SJSA1 (cell line): ENCODE data around the gene DTYMK. TPM values are rescaled to one million over a fixed set of nuclear protein-coding genes. Genes with fewer than 3 reads are reported as not detected.
A peak's percentile ranks its signal among the peaks of the same experiment; 100 is the strongest.

Source experiments
- DNase-seq, 2 experiments: peaks; one replicate each; pipeline ENCODE4 v3.0.0-alpha.2; 2015 to 2020; ENCODE audit warnings: low spot score in 2 of 2, low read depth in 1 of 2
- H3K27ac ChIP-seq: fragments of 250-450 bp; sonication (Bioruptor Pico); 2 replicates; pipeline ENCODE4 v1.5.1; 2020; ENCODE audit warnings: mild to moderate bottlenecking, moderate library complexity
- H3K27me3 ChIP-seq: fragments of 250-450 bp; sonication (Bioruptor Pico); replicated peaks from 2 replicates; pipeline ENCODE4 v1.5.1; 2020; ENCODE audit warnings: mild to moderate bottlenecking, moderate library complexity
- H3K36me3 ChIP-seq: fragments of 250-450 bp; sonication (Bioruptor Pico); 2 replicates; pipeline ENCODE4 v1.5.1; 2020; ENCODE audit warnings: mild to moderate bottlenecking
- H3K4me1 ChIP-seq: fragments of 250-450 bp; sonication (Bioruptor Pico); replicated peaks from 2 replicates; pipeline ENCODE4 v1.6.1; 2021; ENCODE audit warnings: mild to moderate bottlenecking
- H3K4me3 ChIP-seq: fragments of 250-450 bp; sonication (Bioruptor Pico); 2 replicates; pipeline ENCODE4 v1.5.1; 2020; ENCODE audit warnings: mild to moderate bottlenecking
- H3K9me3 ChIP-seq: fragments of 250-450 bp; sonication (Bioruptor Pico); replicated peaks from 2 replicates; pipeline ENCODE4 v1.5.1; 2020; ENCODE audit warnings: mild to moderate bottlenecking
- total RNA-seq: library from RNA; depleted of rRNA; stranded (reverse); fragments of >200 nt; shearing (Covaris generic); gene quantifications from 2 replicates; pipeline ENCODE4 v1.2.3, GENCODE V29; 2014

Gene DTYMK
- total RNA-seq, 1 experiment from 2014 or later, result 115 TPM

DNA sequence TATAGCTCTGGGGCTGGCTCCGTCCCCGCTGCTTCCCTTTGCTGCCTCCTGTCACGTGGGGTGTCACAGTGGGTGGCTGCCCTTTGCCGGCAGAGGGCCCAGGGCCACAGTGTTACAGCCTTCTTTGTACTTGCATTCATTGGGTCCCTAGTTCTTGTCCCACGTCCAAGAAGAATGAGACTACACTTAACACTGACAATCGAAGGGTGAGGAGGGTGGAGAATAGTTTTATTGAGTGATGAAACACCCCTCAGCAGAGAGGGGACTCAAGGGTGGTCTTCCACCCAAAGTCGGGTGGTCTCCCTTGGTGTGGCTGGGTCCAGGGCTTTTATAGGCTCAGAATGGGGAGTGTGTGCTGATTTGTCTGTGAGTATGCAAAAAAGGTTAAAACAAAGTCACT lies 47.2 kb downstream of the DTYMK start:
- H3K4me3 ChIP-seq, result no peak overlapping the region
- peaks cover 23% of the 10 kb centered on the region for H3K4me1 ChIP-seq
- H3K27me3 ChIP-seq, result no peaks in the 10 kb centered on the region
- peaks cover 48% of the 10 kb centered on the region for H3K36me3 ChIP-seq
- H3K9me3 ChIP-seq, result 0 out of 2 replicates have a peak, but pooled peaks cover 3% of the 10 kb centered on the region
- DNase-seq, result no peak
- no peak overlapping the region for H3K27ac ChIP-seq

DNA sequence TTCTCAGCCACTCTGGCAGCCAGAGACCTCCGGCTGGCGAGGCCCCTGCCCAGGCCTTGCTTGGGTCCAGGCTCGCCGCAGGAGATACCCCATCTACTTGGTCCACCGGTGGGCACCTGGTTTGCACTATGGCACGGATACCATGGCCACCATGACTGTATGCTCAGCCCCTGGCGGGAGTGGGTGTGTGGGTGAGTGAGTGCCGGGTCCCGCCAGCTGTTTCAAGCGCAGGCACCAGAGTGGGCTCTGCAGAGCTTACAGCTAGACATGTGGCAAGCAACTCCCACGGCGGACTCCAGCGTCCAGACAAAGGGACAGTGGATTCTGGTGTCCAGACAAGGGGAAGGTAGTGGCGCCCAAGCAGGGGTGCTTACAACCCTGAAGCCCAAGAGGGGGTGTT lies 47.7 kb downstream of the DTYMK start:
- Histone ChIP-seq H3K36me3 (peaks cover 46% of the 10 kb centered on the region), H3K4me1 (peaks cover 23% of the 10 kb centered on the region), H3K9me3 (0 out of 2 replicates have a peak, but pooled peaks cover 3% of the 10 kb centered on the region), H3K27ac (no peak overlapping the region), H3K4me3 (no peak overlapping the region; the same call in 1 of the 2 replicates), H3K27me3 (no peaks in the 10 kb centered on the region)
- DNase-seq, result no peak

DNA sequence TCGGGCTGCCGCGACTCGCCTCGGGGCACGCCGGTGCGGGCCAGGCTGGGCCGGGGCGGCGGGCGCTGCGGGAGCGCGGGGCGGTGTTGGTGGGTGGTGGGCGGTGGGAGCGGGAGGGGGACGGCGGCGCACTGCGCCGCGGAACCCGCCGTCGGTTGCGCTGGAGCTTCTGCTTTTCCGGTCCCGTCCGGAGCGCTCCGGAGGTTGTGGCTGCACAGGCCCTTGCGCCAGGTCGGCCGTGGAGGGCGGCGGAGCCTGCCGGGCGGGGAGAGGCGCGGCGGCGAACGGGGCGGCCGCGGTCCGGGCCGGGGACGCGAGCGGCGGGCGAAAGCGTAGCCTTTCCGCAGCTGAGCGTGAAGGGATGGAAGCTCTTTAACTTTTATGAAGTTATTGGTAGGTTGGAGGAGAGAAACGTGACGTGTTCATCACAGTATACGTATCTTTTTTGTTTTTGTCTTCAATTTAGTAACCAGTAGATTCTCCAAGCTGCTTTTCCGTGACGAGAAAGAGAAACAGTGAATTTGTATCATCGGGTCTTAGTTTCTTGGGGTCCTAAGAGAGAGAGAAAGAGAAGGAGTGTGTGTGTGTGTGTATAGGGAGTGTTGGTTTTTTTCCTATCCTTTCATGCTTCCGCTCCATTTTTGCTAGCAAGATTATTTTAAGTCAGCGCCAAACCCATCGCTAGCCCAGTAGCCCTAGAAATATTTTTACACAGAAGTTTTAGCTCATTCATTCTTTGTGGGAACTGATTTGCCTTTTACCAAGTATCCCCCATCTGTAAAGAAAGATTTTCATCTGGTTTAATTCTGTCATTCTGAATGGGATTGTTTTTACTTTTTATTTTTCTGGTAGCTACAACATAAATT lies 48.6 kb downstream of the DTYMK start:
- peaks cover 51% of the 10 kb centered on the region for H3K36me3 ChIP-seq
- H3K27me3 ChIP-seq, result no peaks in the 10 kb centered on the region
- peak overlapping the region; percentile 99 for H3K4me3 ChIP-seq
- peak in 1 of 2 experiments; percentile 16 for DNase-seq
- H3K27ac ChIP-seq, result no peak overlapping the region
- peaks cover 23% of the 10 kb centered on the region for H3K4me1 ChIP-seq
- H3K9me3 ChIP-seq, result 0 out of 2 replicates have a peak, but pooled peaks cover 3% of the 10 kb centered on the region

DNA sequence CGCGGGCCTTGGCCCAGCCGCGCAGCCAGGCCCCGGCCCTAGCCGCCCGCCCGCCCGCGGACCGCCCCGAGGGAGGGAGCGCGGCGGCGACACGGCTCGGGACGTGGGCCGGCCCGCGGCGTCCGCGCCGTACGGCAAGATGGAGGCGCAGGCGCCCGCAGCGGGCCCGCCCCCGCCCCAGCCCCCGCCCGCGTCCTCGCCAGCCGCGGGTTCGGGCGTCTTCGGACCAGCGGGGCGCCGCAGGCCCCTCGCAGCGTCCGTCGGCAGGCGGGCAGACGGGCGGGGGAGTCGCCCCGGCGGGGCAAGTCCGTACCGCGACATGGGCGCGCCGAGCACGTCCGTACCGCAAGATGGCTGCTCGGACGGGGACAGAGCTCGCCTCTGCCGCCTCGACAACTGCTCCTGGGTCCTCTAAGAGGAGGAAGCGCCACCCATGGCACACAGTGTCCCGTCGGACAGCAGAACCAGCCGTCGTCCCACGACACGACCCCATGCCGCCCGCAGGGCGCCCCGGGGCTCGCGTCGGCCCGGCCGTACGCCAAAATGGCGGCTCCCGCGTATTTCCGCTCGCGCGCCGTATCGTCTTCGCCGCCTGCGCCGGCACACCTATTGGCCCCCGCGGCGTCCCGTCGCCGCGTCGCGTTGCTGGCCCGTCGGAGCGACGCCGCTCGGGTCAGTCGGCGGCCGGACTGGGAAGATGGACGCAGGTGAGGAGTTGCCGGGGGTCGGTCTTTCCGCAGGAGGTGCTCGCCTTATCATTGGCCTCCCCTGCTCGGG lies 49.4 kb downstream of the DTYMK start, which contains the start of the genes ATG4B and THAP4:
TSS of gene ATG4B (plus strand) at position 676 of the 777 bp plus-strand sequence. CDS start at position 698, 22 bp downstream.
TSS of gene THAP4 (minus strand) at position 141 of the 777 bp plus-strand sequence. CDS start 141 bp downstream, outside the sequence.
- peaks cover 23% of the 10 kb centered on the region for H3K4me1 ChIP-seq
- no peaks in the 10 kb centered on the region for H3K27me3 ChIP-seq
- peak within 1 kb of the TSS; percentile 99 for H3K27ac ChIP-seq
- peak; percentile 83 to 96 for DNase-seq
- 0 out of 2 replicates have a peak, but pooled peaks cover 3% of the 10 kb centered on the region for H3K9me3 ChIP-seq
- H3K36me3 ChIP-seq, result peaks cover 60% of the 10 kb centered on the region
- peak within 1 kb of the TSS; percentile 99 for H3K4me3 ChIP-seq

DNA sequence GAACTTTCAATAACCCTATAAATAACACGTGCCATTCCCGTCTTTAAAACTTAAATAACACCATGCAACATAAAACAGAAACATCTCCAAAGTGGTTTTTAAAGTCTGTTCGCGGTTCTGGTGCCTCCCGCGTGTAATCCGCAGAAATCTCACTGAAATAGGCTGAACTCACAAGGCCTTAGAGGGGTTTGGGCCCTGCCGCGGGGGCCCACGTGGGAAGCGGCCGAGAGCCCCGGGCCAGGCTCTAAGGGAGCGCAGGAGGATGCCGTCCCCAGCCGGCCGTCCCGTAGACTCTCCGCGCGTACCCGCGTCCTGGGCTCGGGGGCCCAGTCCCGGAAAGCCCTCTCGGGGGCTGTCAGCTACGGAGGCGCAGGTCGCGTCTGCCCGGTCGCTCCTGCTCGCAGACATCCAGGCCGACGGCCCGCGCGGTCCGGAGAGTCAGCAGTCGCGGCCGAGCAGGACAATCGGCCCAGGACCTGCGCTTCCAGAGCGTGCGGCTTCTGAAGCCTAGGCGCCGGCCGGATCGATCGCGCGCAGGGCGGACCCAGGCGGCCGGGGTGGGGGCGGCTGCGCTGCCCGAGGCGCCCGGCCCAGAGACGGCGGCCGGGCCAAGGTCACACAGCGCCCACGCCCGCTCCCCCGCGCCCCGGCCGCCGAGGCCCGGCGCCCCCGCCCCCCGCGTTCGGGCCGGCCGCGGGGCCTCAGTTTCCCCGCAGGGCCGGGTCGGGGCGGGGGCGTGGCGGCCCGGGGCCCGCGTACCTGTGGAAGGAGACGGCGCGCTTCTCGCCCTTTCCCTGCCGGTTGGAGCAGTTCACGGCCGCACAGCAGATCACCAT lies 50.2 kb downstream of the DTYMK start:
- Histone ChIP-seq H3K27ac (peak overlapping the region; percentile 3; the same call in 1 of the 2 replicates), H3K4me3 (peak overlapping the region; percentile 99), H3K4me1 (peaks cover 23% of the 10 kb centered on the region), H3K9me3 (0 out of 2 replicates have a peak, but pooled peaks cover 3% of the 10 kb centered on the region), H3K27me3 (no peaks in the 10 kb centered on the region), H3K36me3 (peaks cover 64% of the 10 kb centered on the region)
- DNase-seq, result peak in 1 of 2 experiments; percentile 59

DNA sequence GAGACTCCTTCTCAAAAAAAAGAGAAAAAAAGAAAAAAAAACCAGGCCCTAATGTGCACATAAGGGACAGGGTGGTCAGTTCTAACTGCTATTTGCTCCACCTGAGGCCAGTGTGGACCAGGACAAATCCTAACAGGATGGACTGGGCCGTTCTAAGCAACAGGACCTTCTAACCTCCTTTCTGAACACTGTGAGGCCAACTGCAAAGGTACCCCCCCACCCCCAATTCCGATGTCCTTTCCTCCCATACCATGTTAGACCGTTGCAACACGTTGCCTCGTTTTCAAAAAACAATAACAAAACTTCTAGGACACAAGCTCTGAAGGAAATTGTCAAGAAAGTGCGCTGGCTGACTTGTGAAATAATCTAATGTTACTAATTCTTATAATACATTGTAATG lies 50.9 kb downstream of the DTYMK start:
- Histone ChIP-seq H3K27me3 (no peaks in the 10 kb centered on the region), H3K27ac (no peak overlapping the region; the same call in 1 of the 2 replicates), H3K4me1 (peaks cover 23% of the 10 kb centered on the region), H3K9me3 (0 out of 2 replicates have a peak, but pooled peaks cover 3% of the 10 kb centered on the region), H3K4me3 (peak overlapping the region; percentile 99), H3K36me3 (peaks cover 70% of the 10 kb centered on the region)
- DNase-seq, result peak in 1 of 2 experiments; percentile 5

DNA sequence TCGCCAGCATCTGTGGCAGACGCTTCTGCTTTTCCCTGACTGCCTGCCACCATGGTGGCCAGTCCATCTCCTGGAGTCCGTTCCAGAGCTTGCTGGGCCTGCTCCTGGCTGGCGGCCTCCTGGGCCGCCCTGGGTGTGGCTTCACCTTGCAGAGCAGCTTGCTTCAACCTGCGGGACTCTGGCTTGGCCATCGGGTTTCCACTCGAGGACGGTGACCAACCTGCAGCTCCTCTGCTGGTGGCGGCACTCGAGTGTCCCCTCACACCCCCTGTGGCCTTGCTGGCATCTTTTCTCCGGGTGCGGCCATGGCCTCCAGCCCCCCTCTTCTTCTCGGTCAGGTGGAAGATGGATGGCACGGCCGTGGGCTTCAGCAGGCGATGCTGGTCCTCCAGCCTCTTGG lies 53.1 kb downstream of the DTYMK start:
- H3K36me3 ChIP-seq, result peaks cover 57% of the 10 kb centered on the region
- no peak overlapping the region for H3K27ac ChIP-seq
- no peaks in the 10 kb centered on the region for H3K27me3 ChIP-seq
- H3K9me3 ChIP-seq, result 0 out of 2 replicates have a peak, but pooled peaks cover 3% of the 10 kb centered on the region
- peaks cover 14% of the 10 kb centered on the region for H3K4me1 ChIP-seq
- H3K4me3 ChIP-seq, result no peak overlapping the region
- DNase-seq, result no peak

DNA sequence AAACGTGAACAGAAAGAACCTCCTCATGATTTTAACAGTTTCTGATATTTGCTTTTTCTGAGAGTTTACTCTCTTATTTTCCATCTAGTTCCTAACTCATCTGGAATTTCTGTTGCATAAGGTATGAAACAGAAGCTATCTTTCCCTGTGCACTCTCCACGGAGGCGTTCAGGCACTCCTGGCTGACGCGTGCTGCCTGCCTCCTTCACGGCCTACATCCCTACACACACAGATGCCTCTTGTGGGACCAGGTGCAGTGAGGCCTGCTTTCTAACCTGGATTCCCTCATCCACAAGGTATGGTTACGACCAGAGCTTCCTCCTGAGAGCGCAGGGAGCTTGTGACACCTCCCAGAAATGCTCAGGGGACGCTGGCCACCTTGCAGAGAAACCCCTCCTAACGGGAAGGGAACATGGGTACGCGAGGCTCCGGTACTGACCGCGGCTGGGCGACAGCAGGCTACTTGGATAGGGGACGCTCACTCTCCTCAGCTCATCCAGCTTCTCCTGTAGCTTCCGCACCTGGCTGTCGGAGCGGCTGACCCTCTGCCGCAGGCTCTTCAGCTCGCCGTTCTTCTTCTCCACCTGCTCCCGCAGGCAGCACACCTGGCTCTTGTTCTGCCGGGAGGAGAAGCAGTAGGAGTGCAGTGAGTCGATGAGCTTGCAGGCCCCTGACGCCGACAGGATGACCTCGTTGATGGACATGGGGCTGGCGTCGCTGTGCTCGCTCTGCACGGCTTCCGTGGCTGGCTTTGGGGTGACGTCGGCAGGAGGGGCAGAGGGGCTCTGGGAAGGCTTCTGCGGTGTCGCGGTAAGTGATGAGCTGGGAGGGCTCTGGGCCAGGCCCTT lies 53.9 kb downstream of the DTYMK start:
- peaks cover 10% of the 10 kb centered on the region for H3K4me1 ChIP-seq
- no peak for DNase-seq
- 0 out of 2 replicates have a peak, but pooled peaks cover 3% of the 10 kb centered on the region for H3K9me3 ChIP-seq
- no peak overlapping the region for H3K27ac ChIP-seq
- H3K4me3 ChIP-seq, result no peak overlapping the region
- no peaks in the 10 kb centered on the region for H3K27me3 ChIP-seq
- peaks cover 59% of the 10 kb centered on the region for H3K36me3 ChIP-seq

DNA sequence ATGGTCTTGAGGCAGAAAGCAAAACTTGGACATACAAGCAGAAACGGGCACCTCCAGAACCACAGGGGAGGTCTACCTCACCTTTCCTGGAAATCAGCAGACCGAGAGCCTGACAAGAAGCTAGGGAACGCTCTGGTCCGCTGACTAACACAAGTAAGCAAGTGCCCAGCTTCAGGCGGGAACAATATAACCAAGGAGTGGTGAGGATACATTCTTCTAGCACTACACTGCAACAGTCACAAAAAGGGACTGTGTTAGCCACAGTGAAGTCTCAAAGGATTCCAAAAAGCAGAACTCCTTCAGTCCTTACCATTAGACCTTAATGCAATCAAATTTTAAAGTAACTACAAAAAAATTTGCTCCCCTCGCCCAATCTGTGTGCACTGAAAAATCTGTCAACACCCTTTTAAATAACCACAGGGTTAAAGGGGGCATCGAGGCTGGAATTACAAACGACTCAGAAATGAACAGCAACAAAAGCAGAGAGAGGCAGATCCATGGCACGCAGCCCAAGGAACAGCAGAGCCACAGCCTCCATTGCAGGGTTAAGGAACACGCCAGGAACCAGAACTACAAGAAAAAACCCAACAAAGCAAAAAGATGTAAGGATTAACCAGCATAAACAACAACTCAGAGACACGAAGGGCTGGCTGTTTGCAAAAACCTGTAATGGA lies 56.7 kb downstream of the DTYMK start:
- DNase-seq, result no peak
- H3K27ac ChIP-seq, result no peak overlapping the region
- H3K36me3 ChIP-seq, result peaks cover 47% of the 10 kb centered on the region
- no peaks in the 10 kb centered on the region for H3K27me3 ChIP-seq
- no peaks in the 10 kb centered on the region for H3K9me3 ChIP-seq
- H3K4me3 ChIP-seq, result no peak overlapping the region
- no peaks in the 10 kb centered on the region for H3K4me1 ChIP-seq

DNA sequence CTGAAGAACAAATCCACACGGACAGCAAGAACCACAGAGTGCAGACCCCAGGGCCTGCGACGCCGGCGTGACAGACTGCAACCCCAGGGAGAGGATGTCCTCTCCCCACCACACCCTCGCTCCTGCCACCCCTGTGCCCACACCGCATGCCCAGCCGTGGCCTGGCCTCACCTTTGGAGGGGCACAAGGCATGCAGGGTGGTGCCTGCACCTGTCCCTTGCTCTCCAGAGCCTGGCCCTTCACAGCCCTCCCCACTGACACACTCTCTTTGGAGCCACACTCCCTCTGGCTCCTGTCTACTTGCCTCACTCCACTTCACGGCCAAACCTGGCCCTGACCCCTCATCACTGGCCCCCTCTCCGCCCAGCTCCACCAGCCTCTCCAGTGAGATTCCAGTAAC lies 58.9 kb downstream of the DTYMK start:
- no peak for DNase-seq
- Histone ChIP-seq H3K4me1 (no peaks in the 10 kb centered on the region), H3K27me3 (no peaks in the 10 kb centered on the region), H3K4me3 (no peak overlapping the region), H3K36me3 (peaks cover 35% of the 10 kb centered on the region), H3K27ac (no peak overlapping the region), H3K9me3 (no peaks in the 10 kb centered on the region)
